ENCODE data around the gene MAST4. TPM values are rescaled to one million over a fixed set of nuclear protein-coding genes. Genes with fewer than 3 reads are reported as not detected.

Gene MAST4
- total RNA-seq, 2 donors from 2014 or later, result 50.4 to 60.6 TPM

- peaks cover 0 to 9% of the 10 kb centered on the region in 2 donors for H3K4me1 ChIP-seq
- no peak for DNase-seq (ENCODE audit: low spot score)
- TF ChIP-seq, protein P1, sequence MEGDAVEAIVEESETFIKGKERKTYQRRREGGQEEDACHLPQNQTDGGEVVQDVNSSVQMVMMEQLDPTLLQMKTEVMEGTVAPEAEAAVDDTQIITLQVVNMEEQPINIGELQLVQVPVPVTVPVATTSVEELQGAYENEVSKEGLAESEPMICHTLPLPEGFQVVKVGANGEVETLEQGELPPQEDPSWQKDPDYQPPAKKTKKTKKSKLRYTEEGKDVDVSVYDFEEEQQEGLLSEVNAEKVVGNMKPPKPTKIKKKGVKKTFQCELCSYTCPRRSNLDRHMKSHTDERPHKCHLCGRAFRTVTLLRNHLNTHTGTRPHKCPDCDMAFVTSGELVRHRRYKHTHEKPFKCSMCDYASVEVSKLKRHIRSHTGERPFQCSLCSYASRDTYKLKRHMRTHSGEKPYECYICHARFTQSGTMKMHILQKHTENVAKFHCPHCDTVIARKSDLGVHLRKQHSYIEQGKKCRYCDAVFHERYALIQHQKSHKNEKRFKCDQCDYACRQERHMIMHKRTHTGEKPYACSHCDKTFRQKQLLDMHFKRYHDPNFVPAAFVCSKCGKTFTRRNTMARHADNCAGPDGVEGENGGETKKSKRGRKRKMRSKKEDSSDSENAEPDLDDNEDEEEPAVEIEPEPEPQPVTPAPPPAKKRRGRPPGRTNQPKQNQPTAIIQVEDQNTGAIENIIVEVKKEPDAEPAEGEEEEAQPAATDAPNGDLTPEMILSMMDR (IDR thresholded peaks at IDR 0.05), result no peak
- H3K27me3 ChIP-seq, result no peaks in the 10 kb centered on the region
- H3K27ac ChIP-seq, result no peak overlapping the region
- H3K9me3 ChIP-seq, result no peaks in the 10 kb centered on the region
- no peak overlapping the region for H3K4me3 ChIP-seq
- H3K36me3 ChIP-seq, result no peaks in the 10 kb centered on the region
These were observed 108.7 kb downstream of the MAST4 start for GRCh38 chr5:66704790-66705425.

GRCh38 chr5:66708368-66708767 is 112.2 kb downstream of the MAST4 start:
- DNase-seq (ENCODE audit: low spot score), result no peak
- Histone ChIP-seq H3K27me3 (no peaks in the 10 kb centered on the region), H3K36me3 (no peaks in the 10 kb centered on the region), H3K27ac (no peak overlapping the region), H3K4me3 (no peak overlapping the region), H3K9me3 (peaks cover 0 to 7% of the 10 kb centered on the region in 2 donors), H3K4me1 (peaks cover 0 to 9% of the 10 kb centered on the region in 2 donors)
- TF ChIP-seq, protein P1 (IDR thresholded peaks at IDR 0.05), result no peak

DNA sequence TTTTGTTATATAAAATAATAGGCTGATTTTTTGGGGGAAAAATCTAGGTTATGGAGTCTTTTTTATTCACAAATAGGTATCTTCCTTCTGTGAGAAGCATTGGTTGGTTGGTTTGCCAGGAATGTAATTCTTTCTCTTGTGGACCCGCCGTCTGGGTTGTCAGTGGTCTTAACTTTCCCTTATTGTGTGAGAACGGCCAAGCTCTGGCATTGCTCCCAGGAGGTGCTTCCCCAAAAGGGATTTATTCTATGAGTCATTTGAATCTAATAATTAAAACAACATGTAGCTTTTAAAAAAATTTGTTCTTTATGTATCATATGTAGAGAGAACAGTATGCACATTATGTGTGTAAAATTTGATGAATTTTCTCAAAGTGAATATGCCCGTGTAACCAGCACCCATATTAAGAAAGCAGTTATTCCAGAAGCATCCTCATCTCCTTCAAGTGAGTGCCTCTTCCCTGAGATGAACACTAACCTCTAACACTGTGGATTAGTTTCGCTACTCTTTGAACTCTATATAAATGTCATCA is 114.4 kb downstream of the MAST4 start:
- DNase-seq (ENCODE audit: low spot score), result no peak
- H3K4me1 ChIP-seq, result no peaks in the 10 kb centered on the region
- H3K36me3 ChIP-seq, result no peaks in the 10 kb centered on the region
- H3K4me3 ChIP-seq, result no peak overlapping the region
- no peak overlapping the region for H3K27ac ChIP-seq
- TF ChIP-seq, protein P1 (IDR thresholded peaks at IDR 0.05), result no peak
- H3K27me3 ChIP-seq, result no peaks in the 10 kb centered on the region
- peaks cover 0 to 7% of the 10 kb centered on the region in 2 donors for H3K9me3 ChIP-seq

- peaks cover 0 to 7% of the 10 kb centered on the region in 2 donors for H3K9me3 ChIP-seq
- no peak overlapping the region for H3K4me3 ChIP-seq
- peaks cover 0 to 17% of the 10 kb centered on the region in 2 donors for H3K4me1 ChIP-seq
- TF ChIP-seq, protein P1 (IDR thresholded peaks at IDR 0.05), result no peak
- no peaks in the 10 kb centered on the region for H3K36me3 ChIP-seq
- no peaks in the 10 kb centered on the region for H3K27me3 ChIP-seq
- H3K27ac ChIP-seq, result no peak overlapping the region
- DNase-seq (ENCODE audit: low spot score), result no peak
These were observed 117.8 kb downstream of the MAST4 start for GRCh38 chr5:66713998-66714397.

GRCh38 chr5:66717455-66718373 is 121.5 kb downstream of the MAST4 start:
- H3K36me3 ChIP-seq, result no peaks in the 10 kb centered on the region
- H3K4me3 ChIP-seq, result no peak overlapping the region
- H3K9me3 ChIP-seq, result no peaks in the 10 kb centered on the region
- H3K27me3 ChIP-seq, result no peaks in the 10 kb centered on the region
- H3K27ac ChIP-seq, result no peak overlapping the region
- peaks cover 0 to 17% of the 10 kb centered on the region in 2 donors for H3K4me1 ChIP-seq
- no peak for DNase-seq (ENCODE audit: low spot score)
- TF ChIP-seq, protein P1 (IDR thresholded peaks at IDR 0.05), result no peak
